Large intestine (tissue), 3 donors: ENCODE measurements around the gene SPEG. TPM values are rescaled to one million over a fixed set of nuclear protein-coding genes. Genes with fewer than 3 reads are reported as not detected.
A peak's percentile ranks its signal among the peaks of the same experiment; 100 is the strongest.

ENCODE experiments used
- DNase-seq, 2 donors: peaks; one replicate each; pipeline versions ENCODE4 v3.0.0 to v3.0.0-alpha.2; 2013
- H3K27ac ChIP-seq: one replicate; pipeline ENCODE4 v1.5.1; 2013; ENCODE audit warnings: low read length
- H3K27me3 ChIP-seq: 2 replicates; pipeline ENCODE4 v1.6.1; 2013; ENCODE audit warnings: low read length; ENCODE audit not compliant: control insufficient read depth, insufficient read depth
- H3K36me3 ChIP-seq: 2 replicates; pipeline ENCODE4 v1.6.1; 2013; ENCODE audit warnings: low read length; ENCODE audit not compliant: control insufficient read depth, insufficient read depth
- H3K4me1 ChIP-seq: one replicate; pipeline ENCODE4 v1.6.1; 2013; ENCODE audit warnings: low read length; ENCODE audit not compliant: control insufficient read depth, insufficient read depth
- H3K4me3 ChIP-seq: one replicate; pipeline ENCODE4 v1.5.1; 2013; ENCODE audit warnings: low read length
- H3K9me3 ChIP-seq: one replicate; pipeline ENCODE4 v1.6.1; 2013; ENCODE audit warnings: mild to moderate bottlenecking, low read depth, low read length, moderate library complexity; ENCODE audit not compliant: control insufficient read depth
- WGBS: methylation state at CpG from one replicate; pipeline ENCODE4 v1.1.5; 2013; ENCODE audit warnings: low lambda C conversion rate; ENCODE audit not compliant: insufficient coverage; 5-methylcytosine and 5-hydroxymethylcytosine counted together
- polyA plus RNA-seq: library from polyadenylated mRNA; unstranded; fragments of 120-200 nt; gene quantifications from one replicate; pipeline ENCODE4 v1.2.1, GENCODE V29; 2013

SPEG gene
- polyA plus RNA-seq, 1 donor: 35.1 TPM

- Histone ChIP-seq H3K27me3 (no peaks in the 10 kb centered on the region), H3K9me3 (no peaks in the 10 kb centered on the region), H3K36me3 (peaks cover 3% of the 10 kb centered on the region), H3K4me3 (no peak overlapping the region), H3K27ac (no peak overlapping the region), H3K4me1 (peaks cover 5% of the 10 kb centered on the region)
- WGBS: no CpG with 5 or more reads among the region's 22 CpGs
- DNase-seq: no peak
Measured at GRCh38 chr2:219471476-219472371, 37.1 kb downstream of the SPEG start.

- peaks cover 5% of the 10 kb centered on the region for H3K4me1 ChIP-seq
- DNase-seq: no peak
- H3K27ac ChIP-seq: no peak overlapping the region
- H3K27me3 ChIP-seq: no peaks in the 10 kb centered on the region
- H3K4me3 ChIP-seq: no peak overlapping the region
- no peaks in the 10 kb centered on the region for H3K9me3 ChIP-seq
- no CpG with 5 or more reads among the region's 12 CpGs for WGBS
- H3K36me3 ChIP-seq: peaks cover 3% of the 10 kb centered on the region
Measured at GRCh38 chr2:219472629-219473187, 38.1 kb downstream of the SPEG start.

GRCh38 chr2:219473511-219473910 is 38.9 kb downstream of the SPEG start:
- Histone ChIP-seq H3K36me3 (peaks cover 3% of the 10 kb centered on the region), H3K27ac (no peak overlapping the region), H3K4me1 (peaks cover 5% of the 10 kb centered on the region), H3K9me3 (no peaks in the 10 kb centered on the region), H3K4me3 (no peak overlapping the region), H3K27me3 (no peaks in the 10 kb centered on the region)
- whole genome bisulfite sequencing: no CpG with 5 or more reads among the region's 18 CpGs
- no peak for DNase-seq

- WGBS: no CpG with 5 or more reads among the region's 11 CpGs
- H3K27ac ChIP-seq: no peak overlapping the region
Measured at GRCh38 chr2:219474285-219475060, 39.8 kb downstream of the SPEG start.

GRCh38 chr2:219475278-219475677 is 40.6 kb downstream of the SPEG start:
- Histone ChIP-seq H3K36me3 (peaks cover 5% of the 10 kb centered on the region), H3K9me3 (no peaks in the 10 kb centered on the region), H3K4me3 (no peak overlapping the region), H3K4me1 (peaks cover 5% of the 10 kb centered on the region), H3K27me3 (no peaks in the 10 kb centered on the region), H3K27ac (no peak overlapping the region)
- DNase-seq: no peak
- no CpG with 5 or more reads among the region's 6 CpGs for WGBS

More at GRCh38 chr2:219474285-219475060, 39.8 kb downstream of the SPEG start:
- Histone ChIP-seq H3K27me3 (no peaks in the 10 kb centered on the region), H3K9me3 (no peaks in the 10 kb centered on the region), H3K4me1 (peaks cover 5% of the 10 kb centered on the region), H3K4me3 (no peak overlapping the region), H3K36me3 (peaks cover 3% of the 10 kb centered on the region)
- DNase-seq: no peak

GRCh38 chr2:219475697-219476651 is 41.3 kb downstream of the SPEG start:
- Histone ChIP-seq H3K27me3 (no peaks in the 10 kb centered on the region), H3K4me1 (peaks cover 5% of the 10 kb centered on the region), H3K27ac (no peak overlapping the region), H3K4me3 (no peak overlapping the region), H3K36me3 (peaks cover 5% of the 10 kb centered on the region), H3K9me3 (no peaks in the 10 kb centered on the region)
- no CpG with 5 or more reads among the region's 14 CpGs for WGBS
- DNase-seq: peak; percentile 57 to 62

- Histone ChIP-seq H3K4me1 (peaks cover 5% of the 10 kb centered on the region), H3K9me3 (no peaks in the 10 kb centered on the region), H3K36me3 (peaks cover 5% of the 10 kb centered on the region), H3K27me3 (peaks cover under 1% of the 10 kb centered on the region), H3K27ac (no peak overlapping the region), H3K4me3 (no peak overlapping the region)
- no peak for DNase-seq
- whole genome bisulfite sequencing: no CpG with 5 or more reads among the region's 16 CpGs
Measured at GRCh38 chr2:219476652-219477151, 42.1 kb downstream of the SPEG start.

GRCh38 chr2:219477179-219477578 is 42.5 kb downstream of the SPEG start:
- no peaks in the 10 kb centered on the region for H3K9me3 ChIP-seq
- no peak overlapping the region for H3K4me3 ChIP-seq
- peaks cover 5% of the 10 kb centered on the region for H3K36me3 ChIP-seq
- no peak overlapping the region for H3K27ac ChIP-seq
- no peak for DNase-seq
- H3K4me1 ChIP-seq: peaks cover 5% of the 10 kb centered on the region
- WGBS: no CpG with 5 or more reads among the region's 13 CpGs
- H3K27me3 ChIP-seq: peaks cover 4% of the 10 kb centered on the region

- no peaks in the 10 kb centered on the region for H3K9me3 ChIP-seq
- no peak for DNase-seq
- peaks cover 11% of the 10 kb centered on the region for H3K27me3 ChIP-seq
- H3K4me1 ChIP-seq: peaks cover 11% of the 10 kb centered on the region
- H3K27ac ChIP-seq: no peak overlapping the region
- WGBS: no CpG with 5 or more reads among the region's 15 CpGs
- H3K4me3 ChIP-seq: no peak overlapping the region
- peaks cover 5% of the 10 kb centered on the region for H3K36me3 ChIP-seq
Measured at GRCh38 chr2:219477815-219478214, 43.2 kb downstream of the SPEG start.
